AG09309 (cell line): Measurements from ENCODE around the gene TBC1D22A.

Source experiments
- DNase-seq: peaks from one replicate; pipeline ENCODE4 v3.0.0-alpha.2; 2010; ENCODE audit warnings: low read depth
- H3K4me3 ChIP-seq: 2 replicates; pipeline ENCODE4 v1.5.1; 2011; ENCODE audit warnings: mild to moderate bottlenecking, low read depth, low read length, moderate library complexity; ENCODE audit not compliant: control insufficient read depth
- TF ChIP-seq, protein P1 (sequence below): IDR thresholded peaks from 2 replicates; pipeline ENCODE4 v1.5.1; 2011; ENCODE audit warnings: mild to moderate bottlenecking, low read depth, low read length, inconsistent platforms; ENCODE audit not compliant: insufficient read depth, control insufficient read depth; ENCODE audit errors: missing control alignments

The TBC1D22A gene

DNA sequence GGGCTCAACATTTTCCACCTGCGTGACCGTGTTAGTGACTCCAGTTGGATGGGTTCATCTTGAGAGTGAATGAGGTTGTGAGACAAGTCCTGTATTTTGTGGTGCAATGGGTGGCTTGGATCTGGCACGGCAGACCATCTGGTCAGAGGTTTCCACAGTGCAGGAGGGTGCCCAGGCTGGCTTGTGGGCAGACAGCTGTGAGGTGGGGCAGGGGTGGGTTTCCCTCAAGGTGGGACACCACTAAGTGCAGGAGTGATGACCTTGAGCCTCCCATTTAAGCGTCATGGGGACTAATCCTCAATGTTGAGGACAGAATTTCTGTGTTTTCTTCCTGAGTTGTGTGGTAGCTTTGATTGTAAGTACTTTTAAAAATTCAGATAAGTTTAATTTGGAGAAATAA lies 220.6 kb downstream of the TBC1D22A start:
- TF ChIP-seq, protein P1, sequence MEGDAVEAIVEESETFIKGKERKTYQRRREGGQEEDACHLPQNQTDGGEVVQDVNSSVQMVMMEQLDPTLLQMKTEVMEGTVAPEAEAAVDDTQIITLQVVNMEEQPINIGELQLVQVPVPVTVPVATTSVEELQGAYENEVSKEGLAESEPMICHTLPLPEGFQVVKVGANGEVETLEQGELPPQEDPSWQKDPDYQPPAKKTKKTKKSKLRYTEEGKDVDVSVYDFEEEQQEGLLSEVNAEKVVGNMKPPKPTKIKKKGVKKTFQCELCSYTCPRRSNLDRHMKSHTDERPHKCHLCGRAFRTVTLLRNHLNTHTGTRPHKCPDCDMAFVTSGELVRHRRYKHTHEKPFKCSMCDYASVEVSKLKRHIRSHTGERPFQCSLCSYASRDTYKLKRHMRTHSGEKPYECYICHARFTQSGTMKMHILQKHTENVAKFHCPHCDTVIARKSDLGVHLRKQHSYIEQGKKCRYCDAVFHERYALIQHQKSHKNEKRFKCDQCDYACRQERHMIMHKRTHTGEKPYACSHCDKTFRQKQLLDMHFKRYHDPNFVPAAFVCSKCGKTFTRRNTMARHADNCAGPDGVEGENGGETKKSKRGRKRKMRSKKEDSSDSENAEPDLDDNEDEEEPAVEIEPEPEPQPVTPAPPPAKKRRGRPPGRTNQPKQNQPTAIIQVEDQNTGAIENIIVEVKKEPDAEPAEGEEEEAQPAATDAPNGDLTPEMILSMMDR: no peak
- no peak overlapping the region for H3K4me3 ChIP-seq
- DNase-seq: no peak

DNA sequence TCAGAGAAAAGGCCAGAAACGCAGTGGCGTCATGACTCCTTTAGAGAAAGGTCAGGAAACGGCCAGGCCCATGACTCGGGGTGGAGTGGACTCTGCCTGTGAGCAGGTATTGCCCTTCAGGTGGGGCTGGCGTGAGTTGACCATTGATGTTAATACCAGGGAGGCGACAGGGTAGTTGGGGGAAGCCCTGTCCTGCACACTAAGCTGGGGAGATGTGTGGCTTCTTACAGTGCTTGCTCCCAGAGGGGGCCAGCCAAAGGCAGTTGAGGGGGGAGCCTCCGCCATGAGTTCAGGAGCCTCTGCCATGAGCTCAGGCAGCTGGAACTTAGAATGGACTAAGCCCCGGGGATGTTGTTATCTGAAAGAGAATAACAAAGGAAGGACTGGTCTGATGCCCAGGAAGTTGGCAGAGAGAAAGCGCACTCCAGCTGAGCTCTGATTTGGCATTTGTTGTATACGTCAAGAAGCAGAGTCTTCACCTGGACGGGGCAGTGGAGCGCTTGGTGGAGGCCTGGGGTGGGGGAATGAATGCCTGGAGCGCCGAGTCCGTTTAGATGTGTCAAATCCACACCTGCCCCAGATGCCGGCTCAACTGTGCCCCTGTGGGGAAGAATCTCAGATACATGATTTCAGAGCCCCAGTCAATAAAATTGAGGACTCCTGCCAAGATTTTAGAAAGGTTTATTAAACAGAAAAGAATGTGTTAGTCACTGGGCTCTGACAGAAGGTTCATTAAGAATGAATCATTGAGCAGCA lies 222.5 kb downstream of the TBC1D22A start:
- DNase-seq: peak; percentile 24
- no peak overlapping the region for H3K4me3 ChIP-seq
- TF ChIP-seq, protein P1: no peak

DNA sequence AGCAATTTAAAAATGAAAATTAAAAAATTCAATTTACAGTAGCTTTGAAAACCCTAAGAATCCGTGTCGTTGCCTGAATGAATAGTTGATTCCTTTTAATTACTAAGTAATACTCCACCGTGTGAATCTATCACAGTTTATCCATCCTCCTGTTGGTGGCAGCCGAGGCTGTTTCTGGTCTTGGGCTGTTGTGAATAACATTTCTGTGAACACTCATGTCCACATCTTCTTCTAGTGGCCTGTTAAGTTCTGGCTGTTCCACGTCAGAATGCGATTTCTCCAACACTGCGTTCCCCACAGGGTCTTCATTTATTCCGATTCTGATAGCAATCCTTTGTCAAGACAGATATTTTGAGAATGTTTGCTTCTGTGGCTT lies 223.0 kb downstream of the TBC1D22A start:
- TF ChIP-seq, protein P1: peak; percentile 10
- no peak for DNase-seq
- no peak overlapping the region for H3K4me3 ChIP-seq

DNA sequence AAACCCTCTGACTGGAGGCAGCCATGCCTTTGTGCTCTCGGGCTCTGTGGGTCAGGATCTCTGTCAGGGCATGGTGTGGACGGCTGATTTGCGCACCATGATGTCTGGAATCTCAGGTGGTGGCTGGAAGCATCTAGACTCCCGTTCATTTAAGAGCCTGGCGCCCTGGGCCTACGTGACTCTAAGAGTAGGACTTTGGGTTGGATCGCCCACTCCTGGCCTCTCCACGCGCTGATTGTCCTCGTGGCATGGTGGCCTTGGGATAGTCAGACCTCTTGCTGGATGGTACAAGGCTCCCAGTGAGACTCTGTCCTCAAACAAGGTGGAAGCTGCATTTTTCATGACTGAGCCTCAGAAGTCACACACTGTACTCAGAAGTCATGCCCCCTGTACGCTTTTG lies 224.3 kb downstream of the TBC1D22A start:
- no peak for DNase-seq
- H3K4me3 ChIP-seq: no peak overlapping the region
- TF ChIP-seq, protein P1: no peak

DNA sequence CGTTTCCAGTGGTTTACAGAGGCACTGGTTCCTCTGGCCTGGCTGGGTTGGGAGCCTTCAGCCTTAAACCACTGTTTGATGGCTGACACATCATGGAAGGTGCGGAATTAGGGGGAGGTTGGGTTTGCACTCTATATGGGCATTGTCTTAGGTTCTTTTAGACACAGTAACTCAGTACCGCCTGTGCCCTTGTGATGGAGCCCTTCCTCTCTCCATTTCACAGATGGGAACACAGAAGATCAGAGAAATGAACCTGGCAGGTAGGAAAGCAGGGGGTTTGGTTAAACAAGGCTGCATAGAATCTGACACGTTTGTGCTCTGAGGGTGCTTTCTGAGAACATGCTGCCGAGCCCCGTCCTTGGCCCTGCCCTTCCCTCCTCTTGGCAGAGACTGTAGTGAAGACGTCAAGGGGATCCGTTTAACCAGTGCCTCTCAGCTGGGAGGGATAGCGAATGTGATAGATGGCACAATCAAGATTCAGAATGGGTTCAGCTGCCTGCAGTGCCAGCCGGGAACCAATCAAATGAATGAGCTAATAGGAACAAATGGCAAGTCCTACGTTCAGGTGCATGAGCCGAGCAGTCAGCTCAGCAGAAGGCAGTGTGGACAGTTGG lies 228.6 kb downstream of the TBC1D22A start:
- TF ChIP-seq, protein P1: no peak
- DNase-seq: no peak
- no peak overlapping the region for H3K4me3 ChIP-seq

DNA sequence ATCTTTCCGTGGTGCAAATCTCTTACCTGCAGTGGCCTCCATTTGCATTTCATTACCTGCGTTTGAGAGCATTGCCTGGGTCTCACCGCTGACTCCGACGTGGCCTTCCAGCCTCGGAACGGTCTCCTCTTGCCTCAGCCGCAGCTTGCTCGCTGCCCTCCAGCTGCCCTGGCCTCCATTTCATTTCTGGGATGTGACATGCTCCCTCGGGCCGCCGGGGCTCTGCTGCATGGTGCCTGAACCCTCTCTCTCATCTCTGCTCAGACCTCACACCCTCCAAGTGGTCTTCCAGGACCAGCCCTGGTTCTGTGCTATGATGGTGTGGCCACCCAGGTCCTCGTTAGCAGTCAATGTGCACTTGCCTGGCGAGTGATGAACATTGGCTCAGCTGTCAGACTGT lies 229.2 kb downstream of the TBC1D22A start:
- H3K4me3 ChIP-seq: no peak overlapping the region
- TF ChIP-seq, protein P1: no peak
- no peak for DNase-seq
